GM19043 (cell line): ENCODE measurements around the gene SYT13.

Source experiments
- ATAC-seq: cut with Tn5 transposase; IDR thresholded peaks from one replicate; pipeline ENCODE4 v1.9.1; 2021; ENCODE audit warnings: low read depth; ENCODE audit not compliant: unreplicated experiment

Gene SYT13

GRCh38 chr11:45204761-45205160 is 81.4 kb downstream of the SYT13 start:
- ATAC-seq = no peak

DNA sequence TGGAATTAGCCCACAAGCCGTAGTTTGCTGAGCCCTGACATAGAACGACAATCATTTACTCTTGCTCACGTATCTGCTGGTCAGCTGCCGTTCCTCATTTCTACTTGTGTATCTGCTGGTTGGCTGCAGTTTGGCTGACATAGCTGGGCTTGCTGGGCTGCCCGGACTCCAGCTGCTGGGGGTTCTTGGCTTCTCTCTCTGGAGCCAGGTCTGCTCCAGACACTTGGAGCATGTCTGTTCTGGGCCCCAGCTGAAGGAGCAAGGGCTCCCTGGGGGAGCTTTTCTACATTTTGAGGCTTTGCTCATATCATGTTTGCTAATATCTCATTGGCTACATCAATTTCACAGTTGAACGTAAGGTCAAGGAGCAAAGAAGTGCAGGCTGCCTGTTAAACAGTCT is 92.4 kb downstream of the SYT13 start:
- ATAC-seq = no peak
